GM19438 (cell line): ENCODE results near the gene NCAM2.

ENCODE experiments used
- ATAC-seq: cut with Tn5 transposase; IDR thresholded peaks from one replicate; pipeline ENCODE4 v1.9.1; 2021; ENCODE audit warnings: low read depth; ENCODE audit not compliant: unreplicated experiment

Gene NCAM2

DNA sequence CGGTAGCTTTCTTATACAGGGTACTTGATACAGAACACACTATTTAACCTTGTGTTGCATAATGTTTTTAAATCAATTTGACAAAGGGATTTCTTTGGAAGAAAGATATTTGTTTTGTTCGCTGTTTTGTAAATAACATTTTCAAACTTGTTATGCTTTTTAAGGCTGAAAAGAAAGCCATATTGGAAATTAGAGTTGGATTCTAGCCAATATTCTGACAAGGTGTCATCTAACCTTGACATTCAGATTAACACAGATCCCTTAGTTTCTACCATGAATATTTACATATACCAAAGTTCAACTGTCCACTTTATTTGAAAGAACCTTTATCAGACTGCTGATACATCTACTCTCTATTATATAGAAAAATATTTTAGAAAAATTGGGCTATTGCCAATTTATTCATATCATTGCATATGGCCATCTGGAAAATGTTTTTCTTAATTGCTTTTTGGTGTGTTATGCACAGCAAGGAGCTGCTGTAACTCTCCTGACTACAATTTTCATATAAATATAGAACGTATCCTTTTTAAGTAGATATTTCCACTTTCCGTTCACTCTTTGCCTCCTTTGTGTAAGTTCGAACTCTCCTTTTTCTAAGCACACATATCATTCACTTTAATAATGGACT lies 206.3 kb downstream of the NCAM2 start:
- ATAC-seq: no peak

DNA sequence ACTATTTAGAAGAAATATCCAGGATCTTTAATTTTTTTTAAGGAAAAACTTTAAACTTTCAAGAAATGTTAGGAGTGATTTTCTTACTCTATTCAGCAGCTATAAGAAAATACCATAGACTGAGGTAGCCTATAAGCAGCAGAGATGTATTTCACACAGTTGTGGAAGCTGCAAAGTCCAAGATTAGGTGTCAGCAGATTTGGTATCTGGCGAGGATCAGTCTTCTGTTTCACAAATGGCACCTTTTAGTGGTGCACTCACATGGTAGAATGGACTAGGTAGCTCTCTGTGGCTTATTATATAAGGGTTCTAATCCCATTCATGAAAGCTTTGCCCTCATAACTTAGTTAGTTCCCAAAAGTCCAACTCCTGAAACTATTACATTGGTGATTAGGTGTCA lies 207.4 kb downstream of the NCAM2 start:
- ATAC-seq: no peak

GRCh38 chr21:21210552-21210951 lies 212.3 kb downstream of the NCAM2 start:
- ATAC-seq: no peak

- ATAC-seq: no peak
Observed at GRCh38 chr21:21213297-21213696, 215.1 kb downstream of the NCAM2 start.

GRCh38 chr21:21216047-21216446 lies 217.8 kb downstream of the NCAM2 start:
- ATAC-seq: no peak

DNA sequence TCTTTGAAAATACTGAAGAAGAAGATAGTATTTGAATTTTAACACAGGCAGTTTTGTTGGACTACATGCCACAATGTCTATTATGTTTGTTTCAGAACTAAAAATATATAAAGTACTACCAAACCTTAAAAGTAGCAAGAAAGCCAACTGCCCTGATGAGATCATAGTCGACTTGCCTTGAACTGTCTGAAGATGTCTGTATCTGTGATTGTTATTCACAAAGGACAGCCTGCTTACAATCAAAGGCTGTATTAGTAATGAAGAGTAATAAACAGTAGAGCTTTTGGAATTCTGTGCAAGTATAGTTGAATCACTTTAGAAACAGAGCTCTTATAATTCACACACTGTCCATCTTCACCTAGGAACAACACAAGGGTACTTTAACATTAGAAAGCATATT lies 228.3 kb downstream of the NCAM2 start:
- no peak for ATAC-seq

DNA sequence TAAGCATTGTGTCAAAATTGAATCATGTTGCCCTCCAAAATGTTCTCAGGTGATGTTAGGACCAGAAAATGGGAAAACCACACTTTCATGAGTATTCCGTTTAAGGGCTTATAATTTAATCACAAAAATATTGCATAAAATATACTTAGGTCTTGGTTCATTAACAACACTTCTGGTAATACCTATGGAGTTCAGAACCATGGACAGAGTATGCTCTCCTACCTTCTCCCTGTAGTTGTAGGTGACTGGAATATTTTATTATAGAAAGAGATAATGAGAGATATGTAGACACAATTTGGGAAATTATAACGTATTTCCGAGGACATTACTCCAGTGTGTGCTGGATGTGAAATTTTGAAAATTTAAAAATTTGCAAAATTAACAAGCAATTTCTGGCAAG lies 232.5 kb downstream of the NCAM2 start:
- ATAC-seq: no peak

- no peak for ATAC-seq
Observed at GRCh38 chr21:21231913-21232312, 233.7 kb downstream of the NCAM2 start.

DNA sequence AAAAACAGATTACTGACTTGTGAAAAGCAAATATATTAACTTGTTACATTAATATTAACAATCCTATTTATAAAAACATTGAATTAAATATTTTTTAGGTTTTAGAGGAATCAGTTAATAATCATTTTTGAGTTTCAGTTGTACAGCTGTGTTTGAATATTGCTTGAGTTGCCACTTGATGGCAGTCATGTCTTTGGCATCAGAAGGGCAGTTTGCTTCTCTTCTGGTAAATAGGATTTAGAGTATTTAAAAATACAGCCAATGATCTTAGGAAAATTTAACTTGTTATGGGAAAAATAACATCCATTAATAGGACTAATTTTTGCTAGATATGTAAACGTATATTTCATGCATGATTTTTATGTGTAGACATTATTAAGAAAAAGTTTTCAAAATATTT lies 234.1 kb downstream of the NCAM2 start:
- no peak for ATAC-seq

GRCh38 chr21:21233051-21233450 lies 234.8 kb downstream of the NCAM2 start:
- no peak for ATAC-seq

GRCh38 chr21:21236996-21237395 lies 238.8 kb downstream of the NCAM2 start:
- ATAC-seq: no peak

DNA sequence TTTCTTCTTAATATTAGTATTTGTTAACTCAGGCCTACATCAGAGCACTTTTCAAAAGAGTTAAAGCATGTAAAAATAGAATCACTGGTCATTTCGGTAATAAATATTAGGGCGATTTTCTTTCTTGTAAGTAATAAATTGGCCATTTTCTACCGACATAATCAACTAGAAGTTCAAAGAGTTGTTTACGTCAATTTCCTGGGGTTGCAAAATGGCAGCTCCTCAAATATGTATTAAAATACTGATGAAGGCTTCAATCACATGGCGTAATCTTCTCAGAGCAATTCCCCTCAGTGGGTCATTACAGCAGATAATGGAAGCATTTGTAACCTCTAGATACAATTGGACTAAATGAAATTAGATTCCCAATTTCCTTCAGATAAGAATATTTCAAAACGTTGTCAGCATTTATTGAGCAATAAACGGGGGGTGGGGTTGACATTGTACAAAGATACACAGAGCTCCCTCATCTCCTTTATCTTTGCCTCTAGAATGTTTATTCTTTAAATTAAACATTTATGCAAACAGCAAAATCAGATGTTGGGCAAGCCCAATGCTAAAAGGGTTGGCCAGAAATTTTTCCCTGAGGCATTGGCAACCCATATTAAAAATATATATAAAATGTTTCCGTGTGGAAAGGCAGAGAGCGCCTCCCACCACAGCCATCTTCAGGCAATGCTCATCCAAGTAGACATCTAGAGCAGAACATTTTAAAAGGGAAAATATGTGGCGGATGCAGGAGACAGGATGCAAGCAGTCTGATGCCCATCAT lies 240.6 kb downstream of the NCAM2 start:
- ATAC-seq: no peak

GRCh38 chr21:21241391-21241790 lies 243.2 kb downstream of the NCAM2 start:
- ATAC-seq: no peak

DNA sequence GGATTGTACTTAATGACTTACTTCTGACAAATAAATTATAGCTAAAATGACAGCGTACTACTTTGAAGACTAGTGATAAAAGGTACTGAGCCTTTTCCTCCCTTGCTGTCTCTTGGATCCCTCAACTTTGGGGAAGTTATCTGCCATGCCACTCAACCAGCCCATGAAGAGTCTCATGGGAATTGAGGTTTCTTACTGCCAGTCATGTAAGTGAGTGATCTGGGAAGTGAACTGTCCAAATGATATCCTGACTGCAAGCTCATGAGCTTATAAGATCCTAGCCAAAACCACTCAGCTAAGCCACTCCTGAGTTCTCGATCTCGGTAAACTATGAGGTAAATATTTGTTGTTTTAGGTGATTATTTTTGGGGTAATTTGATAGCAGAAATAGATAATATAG lies 247.8 kb downstream of the NCAM2 start:
- no peak for ATAC-seq

DNA sequence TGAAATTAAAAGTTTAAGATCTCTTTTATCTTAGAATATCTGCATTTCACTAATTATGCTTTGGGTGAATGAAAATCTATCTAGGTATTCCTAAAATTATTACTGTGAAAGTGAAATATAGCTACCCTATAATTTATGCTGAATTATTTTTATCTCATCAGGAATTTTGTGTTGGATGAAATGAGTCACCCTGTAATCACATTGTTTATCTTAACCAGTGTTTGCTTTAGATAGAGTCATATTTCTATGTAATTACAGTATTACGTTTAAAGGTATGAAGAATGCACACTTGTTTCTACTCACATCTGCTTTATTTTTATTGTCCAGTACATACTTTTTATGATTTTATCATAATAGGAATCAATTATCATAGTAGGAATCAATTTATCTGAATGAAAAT lies 249.2 kb downstream of the NCAM2 start:
- no peak for ATAC-seq

DNA sequence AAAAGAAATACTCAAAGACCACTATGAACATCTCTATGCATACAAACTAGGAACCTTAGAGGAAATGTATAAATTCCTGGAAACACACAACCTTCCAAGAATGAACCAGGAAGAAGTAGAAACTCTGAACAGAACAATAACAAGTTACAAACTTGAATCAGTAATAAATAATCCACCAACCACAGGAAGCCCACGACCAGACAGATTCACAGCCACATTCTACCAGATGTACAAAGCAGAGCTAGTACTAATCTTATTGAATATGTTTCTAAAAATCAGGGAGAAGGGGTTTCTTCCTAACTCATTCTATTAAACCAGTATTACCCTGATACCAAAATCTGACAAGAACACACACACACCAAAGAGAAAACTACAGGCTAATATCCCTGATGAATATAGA lies 263.8 kb downstream of the NCAM2 start:
- ATAC-seq: no peak

DNA sequence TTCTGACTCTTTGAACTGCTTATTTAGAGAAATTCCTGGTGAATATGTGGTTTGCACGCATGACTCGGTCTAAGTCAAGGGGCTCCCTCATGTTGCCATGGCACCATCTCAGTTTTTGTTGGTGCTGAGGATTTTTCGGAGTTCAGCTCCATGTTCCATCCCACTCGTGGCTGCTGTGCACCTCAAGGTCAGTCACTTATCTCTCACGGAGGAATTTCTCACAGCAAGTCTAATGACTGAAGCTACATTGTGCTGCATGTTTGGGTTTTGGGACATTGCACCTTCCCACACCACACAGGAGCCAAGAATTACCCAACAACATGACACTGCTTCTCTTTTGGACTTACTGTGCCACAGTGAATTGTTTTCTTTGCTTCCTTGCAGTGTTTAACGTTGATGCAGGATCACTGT lies 269.9 kb downstream of the NCAM2 start:
- no peak for ATAC-seq

- ATAC-seq: no peak
Observed at GRCh38 chr21:21268885-21269284, 270.7 kb downstream of the NCAM2 start.

- no peak for ATAC-seq
Observed at GRCh38 chr21:21279193-21279901, 281.1 kb downstream of the NCAM2 start.

DNA sequence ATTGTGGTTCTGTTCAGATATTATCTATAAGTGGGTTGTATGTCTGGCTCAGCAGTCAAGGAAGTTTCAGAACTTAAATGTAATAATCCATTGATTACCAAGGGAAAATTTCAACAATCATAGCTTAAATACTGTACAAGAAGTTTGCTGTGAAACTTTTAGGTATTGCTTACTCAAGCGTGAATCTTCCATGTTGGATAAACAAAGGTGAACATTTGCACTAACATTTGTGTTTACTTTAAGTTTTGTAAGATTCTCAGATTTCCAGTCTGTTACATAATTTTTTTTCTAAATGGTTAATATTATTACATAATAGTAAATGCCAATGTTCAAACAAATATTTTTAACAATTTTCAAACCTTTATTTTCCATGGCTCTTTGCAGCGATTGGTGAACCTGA lies 285.6 kb downstream of the NCAM2 start:
- no peak for ATAC-seq

DNA sequence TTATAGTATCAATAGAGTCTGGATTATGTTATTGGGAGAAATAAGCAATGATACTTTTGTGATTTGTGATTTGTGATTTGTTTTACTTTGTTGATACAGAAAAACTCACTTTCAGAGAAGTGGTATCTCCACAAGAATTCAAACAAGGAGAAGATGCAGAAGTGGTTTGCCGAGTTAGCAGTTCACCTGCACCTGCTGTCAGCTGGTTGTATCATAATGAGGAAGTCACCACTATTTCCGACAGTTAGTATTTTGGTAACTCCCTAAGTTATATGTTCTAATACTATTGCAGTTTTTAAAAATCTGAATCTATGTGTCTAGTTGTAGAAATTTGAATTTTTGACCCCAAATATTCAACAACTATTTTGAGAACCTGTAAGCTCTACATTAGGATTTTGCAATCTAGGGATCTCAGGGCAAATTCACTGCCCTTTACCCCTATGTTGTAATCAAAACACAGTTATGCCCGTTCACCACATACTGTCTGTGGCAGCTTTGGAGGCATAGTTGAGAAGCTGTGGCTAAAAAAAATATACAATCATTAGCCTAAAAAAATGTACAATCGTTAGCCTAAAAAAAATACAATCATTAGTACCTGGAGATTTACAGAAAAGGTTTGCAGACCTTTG lies 288.1 kb downstream of the NCAM2 start:
- no peak for ATAC-seq
